ENCODE measurements around the gene MLXIPL. TPM values are rescaled to one million over a fixed set of nuclear protein-coding genes. Genes with fewer than 3 reads are reported as not detected.
"Not testable (repeated sequence)": the region's sequence is repeated elsewhere in the genome, so short reads cannot be mapped to it uniquely, and the experiment has no call there.

MLXIPL gene
- total and polyA plus RNA-seq, 7 donors, result 1.6 to 15.0 (median 7.2) TPM

DNA sequence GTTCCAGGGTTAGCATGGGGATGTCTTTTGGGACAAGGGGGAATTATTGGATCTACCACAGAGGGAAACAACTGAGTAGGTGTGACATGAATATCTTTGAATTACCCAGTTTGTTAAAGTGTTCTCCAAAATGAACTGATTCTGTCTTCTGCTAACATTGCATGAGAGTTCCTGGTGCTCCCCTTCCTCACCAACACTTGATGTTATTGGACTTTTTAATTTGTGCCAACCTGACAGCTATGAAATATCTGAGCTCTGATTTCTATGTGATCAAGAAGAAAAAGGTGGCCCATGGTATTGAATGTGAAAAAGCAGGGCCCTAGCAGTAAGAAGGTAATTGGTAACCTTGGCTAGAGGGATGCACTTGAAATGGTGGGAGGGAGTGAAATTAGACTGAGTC, 38.7 kb upstream of the MLXIPL start:
- H3K4me3 ChIP-seq, result no peak overlapping the region
- peaks cover 0 to 6% (median 5%) of the 10 kb centered on the region in 4 donors for H3K4me1 ChIP-seq
- DNase-seq, result no peak
- intact Hi-C loops (cut with DNase I), result no loop called here
- no peaks in the 10 kb centered on the region for H3K36me3 ChIP-seq
- H3K27me3 ChIP-seq, result no peaks in the 10 kb centered on the region
- no peak for TF ChIP-seq POLR2A (IDR thresholded peaks at IDR 0.05)
- no peak for TF ChIP-seq EP300 (IDR thresholded peaks at IDR 0.05)
- no peak for TF ChIP-seq POLR2AphosphoS5 (IDR thresholded peaks at IDR 0.05)
- TF ChIP-seq, protein P1, sequence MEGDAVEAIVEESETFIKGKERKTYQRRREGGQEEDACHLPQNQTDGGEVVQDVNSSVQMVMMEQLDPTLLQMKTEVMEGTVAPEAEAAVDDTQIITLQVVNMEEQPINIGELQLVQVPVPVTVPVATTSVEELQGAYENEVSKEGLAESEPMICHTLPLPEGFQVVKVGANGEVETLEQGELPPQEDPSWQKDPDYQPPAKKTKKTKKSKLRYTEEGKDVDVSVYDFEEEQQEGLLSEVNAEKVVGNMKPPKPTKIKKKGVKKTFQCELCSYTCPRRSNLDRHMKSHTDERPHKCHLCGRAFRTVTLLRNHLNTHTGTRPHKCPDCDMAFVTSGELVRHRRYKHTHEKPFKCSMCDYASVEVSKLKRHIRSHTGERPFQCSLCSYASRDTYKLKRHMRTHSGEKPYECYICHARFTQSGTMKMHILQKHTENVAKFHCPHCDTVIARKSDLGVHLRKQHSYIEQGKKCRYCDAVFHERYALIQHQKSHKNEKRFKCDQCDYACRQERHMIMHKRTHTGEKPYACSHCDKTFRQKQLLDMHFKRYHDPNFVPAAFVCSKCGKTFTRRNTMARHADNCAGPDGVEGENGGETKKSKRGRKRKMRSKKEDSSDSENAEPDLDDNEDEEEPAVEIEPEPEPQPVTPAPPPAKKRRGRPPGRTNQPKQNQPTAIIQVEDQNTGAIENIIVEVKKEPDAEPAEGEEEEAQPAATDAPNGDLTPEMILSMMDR (IDR thresholded peaks at IDR 0.05), result no peak
- no peak overlapping the region for H3K27ac ChIP-seq
- H3K9me3 ChIP-seq, result no peaks in the 10 kb centered on the region

DNA sequence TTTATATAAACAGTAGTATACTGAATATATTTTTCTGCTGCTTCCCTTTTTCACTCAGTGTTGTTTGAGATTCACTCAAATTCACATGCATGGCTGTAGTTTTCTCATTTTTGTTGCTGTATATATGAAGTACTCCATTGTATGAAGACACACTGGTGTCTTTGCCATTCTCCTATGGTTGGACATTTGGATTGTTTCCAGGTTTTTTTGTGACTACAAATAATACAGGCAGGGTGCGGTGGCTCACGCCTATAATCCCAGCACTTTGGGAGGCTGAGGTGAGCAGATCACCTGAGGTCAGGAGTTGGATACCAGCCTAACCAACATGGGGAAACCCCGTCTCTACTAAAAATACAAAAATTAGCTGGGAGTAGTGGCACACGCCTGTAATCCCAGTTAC, 36.3 kb upstream of the MLXIPL start:
- H3K27ac ChIP-seq; H3K4me1 ChIP-seq; intact Hi-C loops (cut with DNase I); H3K9me3 ChIP-seq; DNase-seq; H3K4me3 ChIP-seq; H3K36me3 ChIP-seq; H3K27me3 ChIP-seq: not testable (repeated sequence)
- 16 to 58% methylated on average over 4 of the region's 4 CpGs for WGBS, 2 donors

DNA sequence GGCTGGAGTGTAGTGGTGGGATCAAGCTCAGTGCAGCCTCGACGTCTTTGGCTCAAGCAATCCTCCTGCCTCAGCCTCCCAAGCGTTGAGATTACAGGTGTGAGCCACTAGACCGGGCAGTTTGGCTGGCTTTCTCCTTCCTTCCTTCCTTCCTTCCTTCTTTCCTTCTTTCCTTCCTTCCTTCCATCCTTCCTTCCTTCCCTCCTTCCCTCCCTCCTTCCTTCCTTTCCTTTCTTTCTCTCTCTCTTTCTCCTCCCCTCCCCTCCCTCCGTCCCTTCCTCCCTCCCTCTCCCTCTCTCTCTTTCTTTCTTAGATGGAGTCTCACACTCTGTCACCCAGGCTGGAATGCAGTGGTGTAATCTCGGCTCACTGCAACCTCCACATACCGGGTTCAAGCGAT, 35.7 kb upstream of the MLXIPL start:
- Histone ChIP-seq H3K4me1 (no peaks in the 10 kb centered on the region), H3K36me3 (no peaks in the 10 kb centered on the region), H3K27ac (no peak overlapping the region), H3K9me3 (no peaks in the 10 kb centered on the region), H3K4me3 (no peak overlapping the region), H3K27me3 (no peaks in the 10 kb centered on the region)
- TF ChIP-seq POLR2A (IDR thresholded peaks at IDR 0.05) (no peak), POLR2AphosphoS5 (IDR thresholded peaks at IDR 0.05) (no peak), EP300 (IDR thresholded peaks at IDR 0.05) (no peak)
- TF ChIP-seq, protein P1 (IDR thresholded peaks at IDR 0.05), result no peak
- no peak for DNase-seq
- intact Hi-C loops (cut with DNase I), result no loop called here
- WGBS, 2 donors, result 40 to 68% methylated on average over 8 of the region's 8 CpGs

DNA sequence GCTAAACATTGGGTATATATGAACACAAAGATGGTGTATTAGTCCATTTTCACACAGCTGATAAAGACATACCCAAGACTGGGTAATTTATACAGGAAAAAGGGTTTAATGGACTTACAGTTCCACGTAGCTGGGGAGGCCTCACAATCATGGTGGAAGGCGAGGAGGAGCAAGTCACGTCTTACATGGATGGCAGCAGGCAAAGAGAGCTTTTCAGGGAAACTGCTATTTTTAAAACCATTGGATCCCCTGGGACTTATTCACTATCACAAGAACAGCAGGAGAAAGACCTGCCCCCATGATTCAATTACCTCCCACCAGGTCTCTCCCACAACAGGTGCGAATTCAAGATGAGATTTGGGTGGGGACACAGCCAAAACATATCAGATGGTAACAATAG, 31.0 kb upstream of the MLXIPL start:
- DNase-seq; H3K27ac ChIP-seq; H3K36me3 ChIP-seq; H3K4me3 ChIP-seq; H3K27me3 ChIP-seq; H3K4me1 ChIP-seq; H3K9me3 ChIP-seq; intact Hi-C loops (cut with DNase I): not testable (repeated sequence)
- 87 to 91% methylated on average over 4 of the region's 4 CpGs for whole genome bisulfite sequencing, 2 donors

DNA sequence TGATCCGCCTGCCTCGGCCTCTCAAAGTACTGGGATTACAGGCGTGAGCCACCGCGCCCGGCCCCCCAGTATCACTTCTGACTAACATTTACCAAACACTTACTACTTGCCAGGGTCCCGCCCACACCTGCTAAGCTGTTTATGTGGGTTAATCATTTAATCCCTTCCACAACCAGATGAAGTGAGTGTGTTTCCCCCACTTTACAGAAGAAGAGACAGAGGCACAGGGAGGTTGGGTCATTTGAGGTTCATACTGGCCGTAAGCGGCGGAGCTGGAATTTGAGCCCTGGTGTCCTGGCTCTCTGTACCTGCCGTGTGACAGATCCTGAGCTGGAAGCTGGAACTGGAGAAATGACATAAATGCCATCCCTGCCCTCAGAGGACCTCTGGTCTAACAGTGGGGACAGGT, 28.2 kb upstream of the MLXIPL start:
- WGBS, 2 donors, result 24 to 65% methylated on average over 11 of the region's 11 CpGs
- H3K4me3 ChIP-seq, result no peak overlapping the region
- no peaks in the 10 kb centered on the region for H3K9me3 ChIP-seq
- H3K27me3 ChIP-seq, result peaks cover 5 to 28% (median 12%) of the 10 kb centered on the region in 3 donors
- no peaks in the 10 kb centered on the region for H3K36me3 ChIP-seq
- DNase-seq, result no peak
- no peak for TF ChIP-seq EP300 (IDR thresholded peaks at IDR 0.05)
- TF ChIP-seq POLR2AphosphoS5 (IDR thresholded peaks at IDR 0.05), result no peak
- TF ChIP-seq POLR2A (IDR thresholded peaks at IDR 0.05), result no peak
- TF ChIP-seq, protein P1 (IDR thresholded peaks at IDR 0.05), result no peak
- intact Hi-C loops (cut with DNase I), result no loop called here
- H3K27ac ChIP-seq, result no peak overlapping the region
- H3K4me1 ChIP-seq, result peaks cover 0 to 8% (median 7%) of the 10 kb centered on the region in 4 donors

DNA sequence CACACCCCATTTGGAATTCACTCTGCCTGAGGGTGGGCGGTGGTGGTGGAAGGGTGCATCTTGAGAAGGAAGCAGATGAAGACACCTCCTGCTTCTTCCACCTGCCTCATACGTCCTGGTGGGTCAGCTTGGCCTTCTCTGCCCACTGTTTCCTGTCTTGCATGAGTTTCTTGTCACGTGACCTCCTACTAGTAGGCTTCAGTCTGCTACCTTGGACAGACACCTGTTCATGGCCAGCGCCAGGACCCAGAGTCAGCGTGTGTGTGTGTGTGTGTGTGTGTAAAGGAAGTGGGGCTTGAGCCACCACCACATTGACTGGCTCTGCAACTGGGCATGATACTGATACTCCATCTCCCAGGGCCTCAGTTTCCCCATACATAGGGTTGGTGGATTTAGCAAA, 26.2 kb upstream of the MLXIPL start:
- Histone ChIP-seq H3K4me3 (no peak overlapping the region), H3K9me3 (no peaks in the 10 kb centered on the region), H3K27me3 (peaks cover 15 to 48% (median 26%) of the 10 kb centered on the region in 3 donors), H3K36me3 (no peaks in the 10 kb centered on the region), H3K4me1 (peaks cover 0 to 11% (median 10%) of the 10 kb centered on the region in 4 donors), H3K27ac (no peak overlapping the region)
- WGBS, 2 donors, result 73 to 75% methylated on average over 5 of the region's 5 CpGs
- intact Hi-C loops (cut with DNase I), result no loop called here
- no peak for DNase-seq
- no peak for TF ChIP-seq EP300 (IDR thresholded peaks at IDR 0.05)
- no peak for TF ChIP-seq POLR2AphosphoS5 (IDR thresholded peaks at IDR 0.05)
- no peak for TF ChIP-seq POLR2A (IDR thresholded peaks at IDR 0.05)
- TF ChIP-seq, protein P1 (IDR thresholded peaks at IDR 0.05), result no peak
